Measurements from ENCODE around the gene SHC4.

DNA sequence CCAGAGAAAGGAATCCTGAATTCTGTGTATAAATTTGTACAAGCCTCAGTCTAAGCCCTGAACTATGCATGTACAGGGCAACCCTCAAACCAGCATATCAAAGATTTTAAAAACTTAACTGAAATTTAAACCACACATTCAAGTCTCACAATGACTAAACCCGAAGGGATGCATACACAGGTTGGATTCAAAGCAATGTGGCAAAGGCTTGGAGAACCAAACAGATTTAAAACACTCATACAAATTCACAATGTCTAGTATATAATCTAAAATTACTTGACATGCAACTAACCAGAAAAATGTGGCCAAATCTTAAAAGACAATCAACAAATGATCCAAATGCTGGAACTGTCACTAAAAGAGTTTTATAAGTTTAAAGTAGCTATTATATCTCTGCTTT is 189.2 kb downstream of the SHC4 start:
- TF ChIP-seq, protein P1, sequence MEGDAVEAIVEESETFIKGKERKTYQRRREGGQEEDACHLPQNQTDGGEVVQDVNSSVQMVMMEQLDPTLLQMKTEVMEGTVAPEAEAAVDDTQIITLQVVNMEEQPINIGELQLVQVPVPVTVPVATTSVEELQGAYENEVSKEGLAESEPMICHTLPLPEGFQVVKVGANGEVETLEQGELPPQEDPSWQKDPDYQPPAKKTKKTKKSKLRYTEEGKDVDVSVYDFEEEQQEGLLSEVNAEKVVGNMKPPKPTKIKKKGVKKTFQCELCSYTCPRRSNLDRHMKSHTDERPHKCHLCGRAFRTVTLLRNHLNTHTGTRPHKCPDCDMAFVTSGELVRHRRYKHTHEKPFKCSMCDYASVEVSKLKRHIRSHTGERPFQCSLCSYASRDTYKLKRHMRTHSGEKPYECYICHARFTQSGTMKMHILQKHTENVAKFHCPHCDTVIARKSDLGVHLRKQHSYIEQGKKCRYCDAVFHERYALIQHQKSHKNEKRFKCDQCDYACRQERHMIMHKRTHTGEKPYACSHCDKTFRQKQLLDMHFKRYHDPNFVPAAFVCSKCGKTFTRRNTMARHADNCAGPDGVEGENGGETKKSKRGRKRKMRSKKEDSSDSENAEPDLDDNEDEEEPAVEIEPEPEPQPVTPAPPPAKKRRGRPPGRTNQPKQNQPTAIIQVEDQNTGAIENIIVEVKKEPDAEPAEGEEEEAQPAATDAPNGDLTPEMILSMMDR (conservative IDR thresholded peaks at IDR 0.05; ENCODE audit: low read length), result no peak
- TF ChIP-seq EZH2phosphoT487 (IDR thresholded peaks at IDR 0.05; ENCODE audit: borderline replicate concordance, low read depth, low read length), result no peak

Measured in OCI-LY7 (cell line).